Ovary (tissue), 9 donors: ENCODE results near the gene ZMIZ2. TPM values are rescaled to one million over a fixed set of nuclear protein-coding genes. Genes with fewer than 3 reads are reported as not detected.

Experiments
- DNase-seq, 5 donors: peaks; one replicate each; pipeline ENCODE4 v3.0.0-alpha.2; 2019 to 2020
- H3K27ac ChIP-seq, 2 donors: fragments of 200-600 bp; one replicate each; pipeline versions ENCODE4 v1.5.1 to v1.8.0; 2019 to 2022
- H3K27me3 ChIP-seq: fragments of 200-600 bp; one replicate; pipeline ENCODE4 v1.8.0; 2022
- H3K36me3 ChIP-seq: fragments of 200-600 bp; sonication (generic); one replicate; pipeline ENCODE4 v1.5.1; 2019
- H3K4me1 ChIP-seq: one replicate; pipeline ENCODE4 v1.8.1; 2013; ENCODE audit warnings: mild to moderate bottlenecking, moderate library complexity; ENCODE audit not compliant: insufficient read depth
- H3K4me3 ChIP-seq: fragments of 200-600 bp; sonication (generic); one replicate; pipeline ENCODE4 v1.5.1; 2017
- H3K9me3 ChIP-seq, 2 donors: fragments of 200-600 bp in 1 of 2; sonication (generic) in 1 of 2; one replicate each; pipeline versions ENCODE4 v1.5.1 to v1.8.1; 2013 to 2019; ENCODE audit warnings: mild to moderate bottlenecking in 1 of 2, moderate library complexity in 1 of 2
- CTCF ChIP-seq, 3 donors: fragments of 450-650 bp in 2 of 3; fragments of 200-600 bp in 1 of 3; IDR thresholded peaks; one replicate each; pipeline versions ENCODE4 v1.5.1 to v1.8.0; 2016 to 2022; ENCODE audit warnings: antibody characterized with exemption in 3 of 3, mild to moderate bottlenecking in 1 of 3
- EP300 ChIP-seq: sonication (generic); formaldehyde crosslinking; IDR thresholded peaks from one replicate; pipeline ENCODE4 v1.6.1; 2017; ENCODE audit warnings: antibody characterized with exemption
- POLR2A ChIP-seq: fragments of 450-650 bp; IDR thresholded peaks from one replicate; pipeline ENCODE4 v1.6.1; 2017; ENCODE audit warnings: antibody characterized with exemption, mild to moderate bottlenecking, moderate library complexity
- WGBS, 3 donors: extraction: QIAGEN DNeasy Blood & Tissue Kit in 1 of 3; methylation state at CpG; one replicate each; pipeline versions ENCODE4 v1.1.5 to v1.1.7; 2013 to 2017; 5-methylcytosine and 5-hydroxymethylcytosine counted together
- intact Hi-C, 4 donors: fragments of 100-400 bp; cut with DNase I; formaldehyde crosslinking; loops; one replicate each; pipeline versions ENCODE4 v1.11.0 to v1.15.1; 2022 to 2023
- polyA plus RNA-seq, 2 donors: library from polyadenylated mRNA; stranded (reverse); fragments of 200-250 nt in 1 of 2; fragments of 350-450 nt in 1 of 2; fragmentation: Illumina TruSeq in 1 of 2; extraction: RNeasy Lipid Tissue Mini Kit (QIAGEN cat#74804) in 1 of 2; gene quantifications; one replicate each; pipeline ENCODE4 v1.2.3, GENCODE V29; 2013 to 2014
- total RNA-seq, 7 donors: library from RNA; depleted of rRNA in 2 of 7; stranded (reverse); fragments of >200 nt in 2 of 7; fragmentation: NEBNext Ultra II Directional in 3 of 7; extraction: Animal tissue kit (Norgen Biotek cat#: 25700) in 3 of 7; gene quantifications; one replicate each; pipeline versions ENCODE4 v1.1.0 to v1.2.4, GENCODE V29; 2016 to 2023
- donor health status: DM: no; HTN: no; CAD: no; lungs with moderate emphysema.
- donor health status: DM: no; HTN: no; CAD: no.
- donor health status: Bipolar disorder and iron deficiency.
- donor health status: DM: yes; HTN: yes; CAD: no.
- donor health status: DM: no; HTN: no; CAD: no.
- donor health status: DM: yes; HTN: yes; CAD: no.

Gene ZMIZ2
- total and polyA plus RNA-seq, 9 donors = 12.7 to 85.5 (median 68.5) TPM

- 31 to 68% (median 46%) methylated on average over 1 of the region's 1 CpG for WGBS, 3 donors
- TF ChIP-seq POLR2A (no peak), CTCF (IDR thresholded peaks at IDR 0.05) (no peak), EP300 (no peak)
Measured at GRCh38 chr7:44703921-44704320, 44.7 kb upstream of the ZMIZ2 start.

GRCh38 chr7:44705434-44705833 lies 43.2 kb upstream of the ZMIZ2 start:
- intact Hi-C loops = no loop called here
- Histone ChIP-seq H3K27me3 (no peaks in the 10 kb centered on the region), H3K4me1 (no peaks in the 10 kb centered on the region), H3K36me3 (no peaks in the 10 kb centered on the region), H3K27ac (no peak overlapping the region), H3K4me3 (no peak overlapping the region), H3K9me3 (no peaks in the 10 kb centered on the region)
- no peak for DNase-seq
- TF ChIP-seq EP300 (no peak), POLR2A (no peak), CTCF (IDR thresholded peaks at IDR 0.05) (no peak)
- 90 to 97% (median 96%) methylated on average over 3 of the region's 3 CpGs for WGBS, 3 donors

More at GRCh38 chr7:44703921-44704320, 44.7 kb upstream of the ZMIZ2 start:
- H3K9me3 ChIP-seq = no peaks in the 10 kb centered on the region
- no peak overlapping the region for H3K27ac ChIP-seq
- no peaks in the 10 kb centered on the region for H3K27me3 ChIP-seq
- no peak overlapping the region for H3K4me3 ChIP-seq
- intact Hi-C loops = no loop called here
- no peaks in the 10 kb centered on the region for H3K36me3 ChIP-seq
- no peak for DNase-seq
- H3K4me1 ChIP-seq = no peaks in the 10 kb centered on the region

- intact Hi-C loops = no loop called here
- Histone ChIP-seq H3K9me3 (no peaks in the 10 kb centered on the region), H3K4me3 (no peak overlapping the region), H3K4me1 (no peaks in the 10 kb centered on the region), H3K36me3 (no peaks in the 10 kb centered on the region), H3K27ac (no peak overlapping the region), H3K27me3 (no peaks in the 10 kb centered on the region)
- no peak for DNase-seq
- WGBS, 3 donors = 91 to 94% (median 94%) methylated on average over 20 of the region's 20 CpGs
- TF ChIP-seq CTCF (IDR thresholded peaks at IDR 0.05) = no peak
- TF ChIP-seq EP300 = no peak
- no peak for TF ChIP-seq POLR2A
Measured at GRCh38 chr7:44706788-44707557, 41.7 kb upstream of the ZMIZ2 start.

- no peaks in the 10 kb centered on the region for H3K4me1 ChIP-seq
- DNase-seq = peak in 1 of 5 donors; percentile 29
- H3K27ac ChIP-seq = no peak overlapping the region
- 84 to 87% (median 86%) methylated on average over 21 of the region's 21 CpGs for WGBS, 3 donors
- no peaks in the 10 kb centered on the region for H3K36me3 ChIP-seq
- intact Hi-C loops = no loop called here
- no peak overlapping the region for H3K4me3 ChIP-seq
- H3K9me3 ChIP-seq = no peaks in the 10 kb centered on the region
- no peak for TF ChIP-seq EP300
- TF ChIP-seq CTCF (IDR thresholded peaks at IDR 0.05) = no peak
- no peak for TF ChIP-seq POLR2A
- H3K27me3 ChIP-seq = no peaks in the 10 kb centered on the region
Measured at GRCh38 chr7:44707558-44708230, 41.0 kb upstream of the ZMIZ2 start.
